ENCODE results near the gene RAD51D.
"Not testable (repeated sequence)": the region's sequence is repeated elsewhere in the genome, so short reads cannot be mapped to it uniquely, and the experiment has no call there.

The RAD51D gene

GRCh38 chr17:35144840-35145239 lies 25.2 kb upstream of the RAD51D start:
- no peak for DNase-seq (ENCODE audit: low read depth)
- H3K4me3 ChIP-seq (ENCODE audit: low read depth, low read length): no peak overlapping the region

- DNase-seq (ENCODE audit: low read depth): no peak
- peak overlapping the region; percentile 85 for H3K4me3 ChIP-seq (ENCODE audit: low read depth, low read length)
These were observed 22.8 kb upstream of the RAD51D start for GRCh38 chr17:35142467-35142796.

DNA sequence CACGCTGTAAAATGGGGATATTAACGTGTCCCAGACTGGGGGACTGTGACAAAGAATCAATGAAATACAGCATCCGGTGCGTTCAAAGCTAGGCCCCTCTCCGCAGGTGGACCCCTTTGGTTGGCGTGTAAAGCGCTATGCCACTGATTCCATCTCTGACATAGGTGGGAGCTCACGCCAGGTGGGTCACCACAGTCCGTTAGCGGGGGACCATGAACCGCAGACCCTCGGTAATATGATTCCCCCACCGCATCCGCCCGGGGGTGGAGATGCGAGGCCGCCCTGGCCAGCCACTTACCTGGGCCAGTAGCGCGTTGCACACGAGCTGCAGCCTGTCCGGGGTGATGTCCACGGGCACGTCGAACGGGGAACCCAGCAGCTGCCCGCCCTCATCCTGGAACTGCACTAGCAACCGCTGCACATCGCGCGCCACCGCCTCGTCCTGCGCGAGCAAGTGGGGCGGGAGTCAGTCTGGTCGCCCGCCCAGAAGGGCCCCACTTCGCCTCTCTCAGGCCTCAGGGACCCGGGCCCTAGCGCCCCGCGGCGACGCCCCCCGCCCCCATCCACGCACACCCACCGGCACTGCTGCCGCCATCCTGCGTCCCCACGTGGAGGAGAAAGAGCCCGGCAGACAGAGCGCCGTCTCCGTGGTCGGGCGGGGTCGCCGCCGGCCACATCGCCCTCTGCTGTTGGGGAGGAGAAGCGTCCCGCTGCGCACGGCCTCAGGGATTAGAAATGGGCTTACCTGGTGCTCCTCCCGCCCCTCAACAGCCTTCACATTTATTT lies 22.2 kb upstream of the RAD51D start, which contains the start of gene NLE1:
NLE1 (minus strand) TSS at position 623 of the 786 bp plus-strand sequence; CDS start at position 595, 28 bp downstream.
- peak; percentile 54 for DNase-seq (ENCODE audit: low read depth)
- H3K4me3 ChIP-seq (ENCODE audit: low read depth, low read length): peak within 1 kb of the TSS; percentile 85

DNA sequence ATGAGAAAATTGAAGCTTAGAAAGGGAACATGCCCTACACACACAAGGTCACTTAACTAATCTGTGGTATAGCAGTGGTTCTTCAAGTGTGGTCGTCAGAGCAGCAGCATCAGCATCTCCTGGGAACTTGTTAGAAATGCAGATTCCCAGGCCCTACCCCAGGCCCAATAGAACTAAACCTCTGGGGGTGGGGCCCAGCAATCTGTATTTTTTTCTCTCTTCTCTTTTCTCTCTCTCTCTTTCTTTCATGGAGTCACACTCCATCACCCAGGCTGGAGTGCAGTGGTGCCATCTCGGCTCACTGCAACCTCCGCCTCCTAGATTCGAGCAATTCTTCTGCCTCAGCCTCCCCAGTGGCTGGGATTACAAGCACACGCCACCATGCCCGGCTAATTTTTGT lies 18.6 kb upstream of the RAD51D start:
- no peak overlapping the region for H3K4me3 ChIP-seq (ENCODE audit: low read depth, low read length)
- no peak for DNase-seq (ENCODE audit: low read depth)

DNA sequence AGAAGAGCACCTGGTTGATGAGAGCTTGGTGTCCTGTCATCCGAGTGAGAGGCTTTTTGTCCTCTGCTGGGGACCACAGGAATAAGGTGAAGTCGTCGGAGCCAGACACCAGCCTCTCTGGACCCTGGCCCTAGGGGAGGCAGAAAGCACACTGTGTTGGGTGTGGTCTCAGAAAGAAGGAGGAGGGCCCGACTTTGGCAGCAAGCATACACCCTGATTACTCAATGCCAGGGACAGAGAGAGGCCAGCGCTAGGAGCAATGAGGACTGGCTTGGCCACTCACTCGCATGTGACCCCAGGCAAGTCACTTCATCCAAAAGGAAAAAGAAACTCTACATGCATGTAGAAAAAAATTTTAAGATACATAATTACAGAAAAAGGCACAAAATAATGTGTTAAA lies 15.7 kb upstream of the RAD51D start:
- no peak for DNase-seq (ENCODE audit: low read depth)
- no peak overlapping the region for H3K4me3 ChIP-seq (ENCODE audit: low read depth, low read length)

DNA sequence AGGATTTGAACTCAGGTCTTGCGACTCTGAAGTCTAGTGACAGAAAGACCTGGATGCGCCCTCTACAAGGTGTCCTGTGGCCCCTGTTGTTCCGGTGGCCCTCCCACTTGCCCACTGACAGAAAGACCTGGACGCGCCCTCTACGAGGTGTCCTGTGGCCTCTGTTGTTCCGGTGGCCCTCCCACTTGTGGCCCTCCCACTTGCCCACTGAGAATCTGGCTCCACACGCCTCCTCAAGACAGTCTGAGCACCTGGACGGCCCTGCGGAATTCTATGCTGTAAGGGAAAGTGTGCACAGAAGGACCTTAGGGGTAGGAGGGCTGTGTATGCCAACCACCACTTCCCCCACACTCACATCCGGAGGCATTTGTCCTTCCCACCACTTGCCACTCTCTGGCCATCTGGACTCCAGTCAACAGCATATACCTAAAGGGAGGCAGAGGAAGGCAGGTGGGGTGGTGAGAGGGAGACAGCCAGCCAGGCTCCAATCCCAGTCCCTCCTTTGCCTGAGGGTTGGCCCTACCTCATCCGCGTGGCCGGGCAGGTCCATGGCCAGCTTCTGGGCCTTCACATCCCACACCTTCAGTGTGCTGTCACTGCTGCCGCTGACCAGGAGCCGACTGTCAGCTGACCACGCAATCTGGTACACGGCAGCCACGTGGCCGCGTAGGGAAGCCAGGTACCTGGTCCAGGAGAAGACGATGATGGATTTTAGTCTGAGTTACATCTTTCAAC lies 13.3 kb upstream of the RAD51D start:
- H3K4me3 ChIP-seq (ENCODE audit: low read depth, low read length): no peak overlapping the region
- no peak for DNase-seq (ENCODE audit: low read depth)

GRCh38 chr17:35132099-35132498 lies 12.4 kb upstream of the RAD51D start:
- no peak for DNase-seq (ENCODE audit: low read depth)
- no peak overlapping the region for H3K4me3 ChIP-seq (ENCODE audit: low read depth, low read length)

DNA sequence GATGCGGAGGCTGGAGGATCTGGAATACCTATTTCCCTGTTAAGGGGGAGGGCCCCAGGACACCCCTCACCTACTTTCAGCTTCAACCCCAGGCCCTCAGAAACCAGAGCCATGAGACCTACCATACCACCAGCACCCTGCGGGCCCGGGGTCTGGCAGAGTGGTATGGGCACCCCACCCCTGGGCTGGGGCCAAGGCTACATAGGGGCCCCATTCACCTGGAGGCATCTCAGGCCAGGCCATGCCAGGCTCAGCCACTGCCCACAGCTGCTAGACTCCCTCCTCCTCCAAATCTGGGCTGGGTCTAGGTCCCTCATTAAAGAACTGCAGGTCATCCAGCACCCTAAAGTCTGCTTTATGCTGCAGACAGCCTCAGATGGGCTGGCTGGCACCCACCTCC lies 10.7 kb upstream of the RAD51D start:
- no peak overlapping the region for H3K4me3 ChIP-seq (ENCODE audit: low read depth, low read length)
- DNase-seq (ENCODE audit: low read depth): no peak

DNA sequence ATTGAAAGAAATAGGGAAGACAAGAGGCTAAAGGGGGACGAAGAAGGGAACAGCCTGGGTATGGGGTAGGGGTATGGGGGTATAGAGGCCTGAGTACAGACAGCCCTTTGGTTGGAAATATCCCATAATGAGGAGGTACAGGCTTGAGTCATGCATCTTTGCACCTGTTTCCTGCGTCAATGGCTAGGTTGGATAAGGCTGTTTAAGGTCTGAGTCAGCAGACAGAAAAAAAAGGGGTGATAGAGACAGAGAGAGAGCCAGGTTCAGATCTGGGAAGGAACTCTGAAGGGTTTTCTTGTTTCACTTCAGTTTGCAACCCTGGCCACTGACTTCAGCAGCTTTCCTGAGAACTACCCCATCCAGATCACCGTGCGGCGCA lies 10.3 kb upstream of the RAD51D start:
- H3K4me3 ChIP-seq (ENCODE audit: low read depth, low read length): no peak overlapping the region
- no peak for DNase-seq (ENCODE audit: low read depth)

- H3K4me3 ChIP-seq (ENCODE audit: low read depth, low read length): no peak overlapping the region
- no peak for DNase-seq (ENCODE audit: low read depth)
These were observed 9.7 kb upstream of the RAD51D start for GRCh38 chr17:35129154-35129972.

DNA sequence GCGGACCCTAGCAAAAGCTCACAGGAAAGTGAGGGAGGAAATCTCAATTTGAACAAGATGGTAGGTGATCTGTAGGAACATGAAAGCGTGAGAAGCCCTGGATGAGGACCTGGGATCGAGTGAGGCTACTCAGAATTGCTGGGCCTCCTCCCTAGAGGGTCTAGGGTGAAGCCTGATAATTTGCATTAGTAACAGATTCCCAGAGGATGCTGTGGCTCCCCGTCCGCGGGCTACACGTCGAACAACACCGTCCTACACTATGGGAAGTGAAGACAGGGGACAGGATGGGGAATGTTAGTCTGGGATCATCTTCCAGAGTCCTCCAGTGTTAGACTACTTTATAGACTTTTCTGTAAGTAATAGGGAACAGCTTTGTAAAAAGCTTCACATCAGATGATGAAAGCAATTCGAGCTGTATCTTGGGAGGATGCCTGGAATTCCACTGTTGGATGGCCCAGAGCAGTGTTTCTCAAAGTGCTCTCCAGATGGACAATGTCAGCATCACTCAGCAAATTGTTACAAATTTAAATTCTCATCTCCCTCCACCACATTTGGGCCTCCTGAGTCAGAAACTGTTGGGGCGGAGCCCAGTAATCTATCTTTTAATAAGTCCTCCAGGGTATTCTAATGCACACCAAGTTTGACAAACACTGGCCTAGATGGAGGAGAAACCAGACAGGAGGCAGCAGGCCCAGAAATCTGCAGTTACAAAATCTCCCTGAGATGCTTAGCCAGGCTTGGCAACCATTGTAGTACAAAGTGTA lies 8.3 kb upstream of the RAD51D start:
- DNase-seq (ENCODE audit: low read depth): no peak
- H3K4me3 ChIP-seq (ENCODE audit: low read depth, low read length): no peak overlapping the region

DNA sequence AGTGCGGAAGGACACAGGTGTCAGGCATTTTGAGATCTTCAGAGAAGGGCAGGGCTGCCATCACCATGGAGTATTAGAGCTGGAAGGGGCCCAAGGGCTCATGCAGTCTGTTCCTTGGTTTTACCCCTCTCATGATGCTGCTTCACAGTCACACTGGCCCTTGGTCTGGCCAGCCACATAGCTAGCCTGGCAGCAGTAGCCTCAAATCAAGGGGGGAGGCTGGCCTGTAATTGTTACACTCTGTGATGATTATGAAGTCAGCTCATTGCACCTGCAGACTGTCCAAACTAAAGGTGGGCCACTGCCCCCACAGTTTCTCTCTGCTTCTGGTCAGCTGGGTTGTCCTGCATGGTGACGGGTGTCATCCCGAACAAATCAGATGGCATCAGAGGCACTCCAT lies 1.7 kb upstream of the RAD51D start, which contains the start of gene FNDC8:
FNDC8 (plus strand) TSS at position 301 of the 400 bp plus-strand sequence; CDS start at position 380, 79 bp downstream.
- no peak within 1 kb of the TSS for H3K4me3 ChIP-seq (ENCODE audit: low read depth, low read length)
- no peak for DNase-seq (ENCODE audit: low read depth)

GRCh38 chr17:35117984-35118383 lies 1.7 kb downstream of the RAD51D start:
- DNase-seq (ENCODE audit: low read depth): no peak

DNA sequence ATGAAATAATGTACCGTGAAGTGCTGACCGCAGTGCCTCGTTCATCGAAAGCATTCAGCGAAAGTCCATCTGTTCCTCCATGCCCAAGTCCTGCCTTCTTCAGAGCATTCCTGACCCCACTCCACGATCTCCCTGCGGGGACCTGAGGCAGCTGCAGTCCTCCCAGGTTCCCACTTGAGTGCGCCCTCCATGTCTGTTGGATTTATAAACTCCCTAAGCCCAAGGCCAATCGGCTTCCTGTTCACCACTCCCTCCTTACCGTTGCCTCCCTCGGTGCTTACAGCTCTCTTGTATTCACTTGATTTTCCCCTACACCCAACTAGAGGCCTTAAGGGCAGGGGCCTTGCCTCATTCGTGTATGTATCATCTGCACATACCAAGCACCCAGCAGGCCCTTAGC lies 2.8 kb downstream of the RAD51D start:
- no peak overlapping the region for H3K4me3 ChIP-seq (ENCODE audit: low read depth, low read length)
- DNase-seq (ENCODE audit: low read depth): no peak

More at GRCh38 chr17:35117984-35118383, 1.7 kb downstream of the RAD51D start:
- no peak overlapping the region for H3K4me3 ChIP-seq (ENCODE audit: low read depth, low read length)

- H3K4me3 ChIP-seq (ENCODE audit: low read depth, low read length); DNase-seq (ENCODE audit: low read depth): not testable (repeated sequence)
These were observed 8.9 kb downstream of the RAD51D start for GRCh38 chr17:35110791-35111190.

DNA sequence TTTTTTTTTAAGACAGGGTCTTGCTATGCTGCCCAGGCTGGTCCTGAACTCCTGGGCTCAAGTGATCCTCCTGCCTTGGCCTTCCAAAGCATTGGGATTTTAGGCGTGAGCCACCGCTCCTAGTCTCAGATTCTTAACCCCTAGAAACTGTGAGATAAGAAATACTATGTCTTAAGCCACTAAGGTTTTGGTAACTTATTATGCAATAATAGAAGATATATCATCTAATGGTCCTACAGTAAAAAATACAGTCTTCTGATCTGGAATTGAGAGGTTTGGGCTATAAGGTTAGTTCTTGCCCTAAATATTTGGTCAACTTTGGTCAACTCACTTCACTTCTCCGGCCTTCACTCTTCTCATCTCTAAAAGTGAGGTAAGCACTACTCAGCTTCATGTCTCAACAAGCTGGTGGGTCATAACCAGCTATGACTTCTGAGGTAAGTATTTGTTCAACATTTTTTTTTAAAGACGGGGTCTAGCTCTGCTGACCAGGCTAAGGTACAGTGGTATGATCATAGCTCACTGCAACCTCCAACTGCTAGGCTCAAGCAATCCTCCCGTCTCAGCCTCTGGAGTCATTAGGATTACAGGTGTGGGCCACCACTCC lies 14.7 kb downstream of the RAD51D start:
- no peak overlapping the region for H3K4me3 ChIP-seq (ENCODE audit: low read depth, low read length)
- DNase-seq (ENCODE audit: low read depth): no peak

DNA sequence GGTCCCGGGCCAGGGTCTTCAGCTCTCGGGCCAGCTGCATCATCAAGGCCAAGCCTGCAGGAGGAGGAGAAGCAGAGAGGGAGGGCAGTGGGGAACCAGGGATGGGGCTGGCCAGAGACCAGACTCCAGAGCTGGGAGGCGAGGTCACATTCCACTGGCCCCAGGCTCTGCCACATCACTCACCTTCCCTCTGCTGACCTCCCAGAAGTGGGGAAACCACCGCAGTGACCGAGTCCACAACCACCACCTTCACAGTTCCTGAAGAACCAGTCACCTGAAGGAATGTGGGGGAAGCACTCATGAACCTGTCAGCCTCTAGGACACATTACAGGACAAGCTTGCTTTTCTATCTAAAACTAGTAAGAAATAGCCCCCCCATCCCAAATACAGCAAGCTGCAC lies 16.4 kb downstream of the RAD51D start:
- no peak overlapping the region for H3K4me3 ChIP-seq (ENCODE audit: low read depth, low read length)

GRCh38 chr17:35101725-35102124 lies 17.9 kb downstream of the RAD51D start:
- no peak for DNase-seq (ENCODE audit: low read depth)
- no peak overlapping the region for H3K4me3 ChIP-seq (ENCODE audit: low read depth, low read length)

More for the DNA sequence above, 16.4 kb downstream of the RAD51D start:
- no peak for DNase-seq (ENCODE audit: low read depth)

- no peak overlapping the region for H3K4me3 ChIP-seq (ENCODE audit: low read depth, low read length)
- DNase-seq (ENCODE audit: low read depth): no peak
These were observed 18.6 kb downstream of the RAD51D start for GRCh38 chr17:35101036-35101435.

Measured in skeletal muscle cell (primary cell).